Dermis microvascular lymphatic vessel endothelial cell (primary cell): ENCODE results near the gene MLLT1. TPM values are rescaled to one million over a fixed set of nuclear protein-coding genes. Genes with fewer than 3 reads are reported as not detected.

Source experiments
- DNase-seq, 2 donors: peaks; one replicate each; pipeline versions ENCODE4 v3.0.0 to v3.0.0-alpha.2; 2010; ENCODE audit warnings: low read depth in 2 of 2
- total RNA-seq: library from RNA; depleted of rRNA; stranded (reverse); fragments of >200 nt; gene quantifications from 2 replicates; pipeline ENCODE4 v1.2.1, GENCODE V29; 2014

The MLLT1 gene
- total RNA-seq, 1 donor from 2014 or later, result 3.5 TPM

DNA sequence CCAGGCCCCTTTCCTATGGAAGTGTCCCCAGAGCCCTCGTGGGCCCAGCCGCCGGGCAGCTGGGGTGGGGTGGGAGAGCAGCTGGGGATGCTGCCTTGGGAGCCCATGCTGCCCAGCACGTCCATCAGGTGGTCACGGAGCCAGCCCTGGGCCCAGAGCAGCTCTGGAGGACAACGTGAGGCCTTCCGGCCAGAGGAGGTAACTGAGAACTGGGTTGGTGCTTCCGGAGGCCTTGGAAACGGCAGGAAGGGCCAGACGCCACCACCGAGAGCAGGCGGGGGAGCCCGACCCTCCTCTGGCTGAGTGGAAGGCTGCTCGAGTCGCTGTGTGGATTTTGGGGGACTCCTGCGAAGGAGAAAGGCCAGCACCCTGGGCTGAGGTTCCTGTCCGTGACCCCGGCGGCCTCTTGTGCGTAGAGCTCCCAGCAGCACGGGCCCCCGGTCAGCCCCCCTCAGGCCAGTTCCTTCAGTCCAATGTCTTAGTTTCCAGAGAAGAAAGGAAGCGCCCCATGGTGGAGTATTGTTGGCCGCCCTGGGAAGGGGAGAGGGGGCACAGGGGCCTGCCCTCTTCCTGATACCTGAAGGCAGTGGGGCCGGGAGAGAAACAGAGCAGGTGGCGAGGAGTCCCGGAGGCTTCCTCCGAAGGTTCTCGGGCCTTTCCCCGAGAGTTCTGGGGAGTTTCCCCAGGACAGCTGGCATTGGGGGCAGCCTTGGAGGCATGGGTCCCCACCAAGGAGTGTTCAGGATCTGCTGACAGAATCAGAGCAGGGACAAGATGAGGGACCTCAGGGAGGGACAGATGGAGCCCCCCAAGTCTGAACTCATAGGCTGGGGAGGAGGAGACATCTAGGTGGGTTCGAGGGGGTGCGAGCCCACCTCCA is 68.8 kb downstream of the MLLT1 start:
- DNase-seq, result no peak

DNA sequence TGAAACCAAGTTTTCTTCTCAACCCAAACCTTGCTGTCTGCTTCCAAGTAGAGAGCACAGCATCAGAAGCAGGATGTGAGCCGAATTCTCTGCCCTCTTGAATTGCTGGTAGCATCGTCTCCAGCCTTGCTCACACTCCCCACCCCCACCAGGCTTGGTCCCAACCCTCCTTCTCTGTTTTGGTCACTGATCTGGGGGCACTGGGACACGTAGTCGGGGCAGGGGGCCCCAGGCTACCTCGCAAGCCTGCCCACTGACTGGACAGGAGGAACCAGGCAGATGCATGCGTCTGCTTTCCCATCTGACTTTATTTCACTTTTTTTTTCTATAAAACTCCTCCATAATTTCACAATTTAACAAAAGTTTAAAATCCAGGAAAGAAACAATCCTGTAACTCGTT is 69.7 kb downstream of the MLLT1 start:
- DNase-seq, result no peak

DNA sequence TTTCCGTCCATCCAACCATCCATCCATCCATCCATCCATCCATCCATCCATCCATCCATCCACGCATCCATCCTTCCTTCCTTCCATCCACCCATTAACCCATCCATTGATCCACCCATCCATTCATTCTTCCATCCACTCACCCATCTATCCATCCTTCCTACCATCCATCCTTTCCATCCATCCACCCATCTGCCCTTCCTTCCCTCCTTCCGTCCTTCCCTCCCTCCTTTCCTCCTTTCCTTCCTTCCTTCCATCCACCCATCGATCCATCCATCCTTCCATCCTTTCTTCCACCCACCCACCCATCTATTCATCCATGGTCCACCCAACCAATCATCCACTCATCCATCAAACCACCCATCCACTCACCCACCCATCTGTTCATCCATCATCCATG is 70.1 kb downstream of the MLLT1 start:
- DNase-seq, result no peak

DNA sequence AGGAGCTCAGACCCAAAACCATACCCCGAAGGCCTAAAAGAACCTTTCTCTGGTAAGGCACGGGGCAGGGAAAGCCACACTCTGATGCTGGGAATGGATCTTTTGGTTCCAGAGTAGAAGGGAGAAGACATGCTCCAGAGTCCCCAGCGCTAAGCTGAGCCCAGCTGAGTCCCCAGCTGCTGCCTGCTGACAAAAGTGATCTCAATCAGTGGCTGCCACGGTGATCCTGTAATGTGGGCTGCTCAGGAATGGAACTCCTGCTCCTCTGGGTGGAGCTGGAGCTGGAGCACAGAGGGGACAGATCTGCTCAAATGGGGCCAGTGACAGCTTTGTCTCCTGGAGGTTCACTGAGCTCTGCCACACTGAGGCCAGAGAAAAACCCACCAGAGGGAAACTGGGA is 70.5 kb downstream of the MLLT1 start:
- DNase-seq, result no peak

DNA sequence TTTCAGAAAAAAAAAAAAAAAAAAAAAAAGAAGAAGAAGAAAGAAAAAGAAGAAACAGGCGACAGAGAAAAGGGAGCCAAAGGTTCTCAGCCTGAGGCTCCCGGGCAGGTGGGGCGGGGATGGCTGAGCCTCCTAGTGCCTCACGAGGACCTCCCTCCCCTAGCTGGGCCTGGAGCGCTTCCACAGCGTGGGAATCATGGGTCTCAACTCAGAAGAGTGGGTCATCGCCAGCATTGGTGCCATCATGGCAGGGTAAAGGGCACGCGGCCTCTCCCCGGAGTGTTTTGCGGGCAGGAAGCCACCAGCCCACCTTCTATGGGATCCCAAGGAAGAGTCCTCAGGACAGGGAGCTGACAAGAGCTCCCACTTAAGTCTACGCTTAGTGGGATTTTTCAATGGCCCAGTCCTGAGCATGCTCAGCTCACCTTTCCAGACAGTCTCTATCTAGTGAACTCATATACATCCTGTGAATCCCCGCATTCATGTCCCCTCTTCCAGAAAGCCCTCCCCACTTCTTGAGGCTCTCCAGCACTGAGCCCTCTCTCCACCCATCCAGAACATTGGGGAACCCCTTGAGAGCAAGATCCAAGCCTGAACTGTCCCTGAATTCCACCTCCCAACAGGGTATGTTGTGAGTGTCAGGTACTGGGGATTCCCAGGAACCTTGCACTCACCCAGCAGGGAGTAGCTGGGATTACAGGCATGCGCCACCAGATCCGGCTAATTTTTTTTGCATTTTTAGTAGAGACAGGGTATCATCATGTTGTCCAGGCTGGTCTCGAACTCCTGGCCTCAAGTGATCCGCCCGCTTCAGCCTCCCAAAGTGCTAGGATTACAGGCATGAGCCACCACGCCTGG is 74.7 kb downstream of the MLLT1 start:
- no peak for DNase-seq

DNA sequence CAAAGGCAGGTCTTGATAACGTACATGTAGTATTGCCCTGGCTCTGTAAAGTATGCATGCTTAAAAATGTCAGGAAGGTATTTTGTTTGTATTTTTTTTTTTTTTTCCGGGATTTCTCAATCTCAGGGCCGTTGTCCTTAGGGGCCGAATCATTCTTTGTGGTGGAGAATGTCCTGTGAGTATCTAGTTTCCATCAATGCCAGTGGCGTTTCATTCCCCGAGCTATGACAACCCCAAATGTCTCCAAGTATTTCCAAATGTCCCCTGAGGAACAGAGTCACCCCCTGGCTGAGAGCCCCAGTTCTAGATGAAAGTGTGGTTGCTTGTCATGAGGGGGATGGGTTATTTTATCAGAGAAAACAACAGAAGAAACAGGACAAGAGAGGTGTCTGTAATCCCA is 75.6 kb downstream of the MLLT1 start:
- no peak for DNase-seq

DNA sequence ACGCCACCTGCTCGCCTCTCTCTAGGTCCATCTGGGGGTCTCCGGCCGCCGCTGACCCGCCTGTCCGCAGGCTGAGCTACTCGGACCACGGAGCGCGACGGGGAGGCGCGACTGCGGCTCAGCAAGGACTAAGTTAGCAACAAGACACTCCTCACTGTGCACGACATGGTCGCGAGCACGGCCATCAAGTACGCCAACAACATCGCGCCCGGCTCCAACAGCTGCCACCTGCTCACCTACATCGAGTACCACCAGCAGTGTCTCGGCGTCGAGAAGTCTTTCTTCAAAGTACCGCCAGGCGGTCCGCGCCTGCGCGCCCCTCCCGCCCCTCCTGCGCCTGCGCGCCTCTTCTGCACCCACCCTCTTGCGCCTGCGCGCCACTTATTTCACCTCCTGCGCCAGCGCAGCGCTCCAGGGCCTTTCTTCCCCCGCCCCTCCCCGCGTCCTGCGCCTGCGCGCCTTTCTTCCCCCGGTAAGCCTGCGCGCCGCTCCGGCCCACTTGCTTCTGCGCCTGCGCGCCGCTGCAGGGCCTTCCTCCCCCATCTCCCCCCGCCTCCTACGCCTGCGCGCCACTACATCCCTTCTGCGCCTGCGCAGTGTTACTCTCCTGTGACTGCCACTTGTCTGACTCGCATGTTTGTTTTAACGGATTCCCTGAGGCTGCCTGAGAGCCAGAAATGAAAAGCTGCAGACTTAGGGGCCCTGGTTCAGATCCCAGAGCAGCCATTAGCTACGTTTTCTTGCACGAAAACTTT is 80.4 kb downstream of the MLLT1 start:
- peak; percentile 96 to 98 for DNase-seq

DNA sequence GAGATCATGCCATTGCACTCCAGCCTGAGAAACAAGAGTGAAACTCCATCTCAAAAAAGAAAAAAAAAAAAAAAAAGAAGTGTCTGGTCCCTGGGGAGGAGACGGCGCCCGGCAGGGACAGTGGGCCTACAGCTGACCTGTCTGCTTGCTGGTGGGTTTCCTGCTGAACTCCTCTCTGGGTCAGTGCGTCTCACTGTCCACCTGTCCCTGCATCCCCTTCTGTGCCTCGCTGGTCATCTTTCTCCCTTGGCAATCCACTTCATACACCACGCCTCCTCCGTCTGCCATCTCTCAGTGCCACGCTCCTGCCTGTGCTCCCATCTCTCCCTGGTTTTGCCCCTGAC is 80.9 kb downstream of the MLLT1 start:
- DNase-seq, result no peak

DNA sequence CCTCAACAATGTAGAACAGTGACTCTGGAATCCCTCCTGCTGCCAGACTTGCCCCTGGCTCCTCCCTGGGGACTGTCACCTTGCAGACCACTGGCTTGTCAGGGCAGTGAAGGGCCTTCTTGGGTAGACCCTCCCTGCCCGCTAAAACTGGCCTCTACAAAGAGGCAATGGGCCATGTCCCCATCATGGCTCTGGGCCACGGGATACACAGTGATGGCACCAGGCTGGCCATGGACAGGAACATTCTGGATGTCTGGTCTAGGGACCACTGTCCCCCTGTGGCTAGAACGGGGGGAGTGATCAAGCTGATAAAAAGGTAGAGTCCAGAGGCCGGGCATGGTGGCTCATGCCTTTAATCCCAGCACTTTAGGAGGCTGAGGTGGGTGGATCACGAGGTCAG is 83.4 kb downstream of the MLLT1 start:
- DNase-seq, result no peak

DNA sequence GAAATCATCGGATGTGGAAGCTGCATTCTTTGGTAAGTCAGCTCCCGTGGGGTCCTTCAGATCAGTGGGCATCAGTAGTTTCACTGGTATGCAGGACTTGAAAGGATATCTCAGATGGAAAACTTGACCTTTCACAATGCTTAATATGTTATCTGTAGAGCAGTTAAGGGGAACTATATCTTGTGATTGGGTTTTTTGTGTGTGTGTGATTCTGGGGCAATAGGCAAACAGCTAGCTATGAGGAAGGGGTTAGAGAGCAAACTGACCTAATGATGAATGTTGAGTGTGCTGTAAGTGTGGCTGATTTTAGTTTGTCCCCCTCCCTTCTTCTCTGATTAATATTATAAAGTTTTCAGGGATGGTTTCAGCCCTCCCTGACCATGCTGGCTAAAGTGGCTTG is 91.0 kb downstream of the MLLT1 start:
- DNase-seq, result no peak

DNA sequence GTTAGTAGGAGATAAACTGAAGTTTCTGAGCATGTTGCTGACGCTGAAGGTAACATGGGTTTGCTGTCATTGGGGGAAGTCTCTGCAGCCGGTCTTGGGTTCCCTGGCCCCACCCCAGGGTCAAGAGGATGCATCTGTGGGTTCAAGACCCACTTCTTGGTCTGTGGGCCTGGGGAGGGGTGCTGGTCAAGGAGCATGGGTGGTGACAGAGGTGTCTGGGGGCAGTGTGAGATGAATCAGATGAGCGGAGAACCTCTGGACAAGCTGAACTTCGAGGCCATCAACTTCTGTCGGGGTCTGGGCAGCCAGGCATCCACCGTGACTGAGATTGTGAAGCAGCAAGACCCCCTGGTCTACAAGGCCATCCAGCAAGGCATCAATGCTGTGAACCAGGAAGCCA is 92.4 kb downstream of the MLLT1 start:
- DNase-seq, result no peak

DNA sequence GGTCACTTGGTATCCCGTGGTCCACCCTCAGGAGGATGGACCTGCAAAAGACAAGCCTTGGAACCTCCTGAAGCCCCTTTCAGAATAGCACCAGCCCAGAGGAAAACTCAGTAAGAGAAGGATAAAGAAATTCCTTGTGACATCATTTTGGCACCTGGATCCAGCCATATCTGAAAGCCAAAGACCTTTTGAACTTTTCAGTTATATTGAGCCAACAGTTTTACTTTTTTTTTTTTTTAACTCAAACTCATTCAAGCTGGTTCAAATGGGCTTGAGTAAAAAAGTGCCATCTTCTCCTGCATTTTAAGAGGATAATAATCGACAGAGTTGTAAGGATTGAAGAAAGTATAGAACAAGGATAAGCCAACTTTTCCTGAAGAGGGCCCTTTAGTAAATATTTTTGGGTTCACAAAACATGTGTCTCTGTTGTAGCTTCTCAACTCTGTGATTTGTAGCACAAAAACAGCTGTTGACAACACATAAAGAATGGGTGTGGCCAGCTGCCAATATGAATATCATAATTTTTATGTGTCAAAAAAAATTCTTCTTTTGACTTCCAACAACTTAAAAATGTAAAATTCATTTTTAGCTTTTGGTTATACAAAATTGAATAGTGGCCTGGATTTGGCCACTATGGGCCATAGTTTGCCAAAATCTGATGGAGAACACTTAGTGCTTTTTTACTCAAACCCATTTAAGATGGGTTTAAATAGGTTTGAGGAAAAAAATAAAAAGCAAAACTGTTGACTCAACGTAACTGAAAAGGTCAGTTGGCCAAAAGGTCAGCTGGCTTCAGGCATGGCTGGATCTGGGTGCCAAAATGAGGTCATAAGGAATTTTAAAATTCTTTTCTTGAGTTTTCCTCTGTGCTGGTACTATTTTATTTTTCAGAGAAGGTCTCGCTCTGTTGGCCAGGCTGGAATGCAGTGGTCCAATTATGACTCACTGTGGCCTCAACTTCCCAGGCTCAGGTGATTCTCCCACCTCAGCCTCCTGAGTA is 93.6 kb downstream of the MLLT1 start:
- no peak for DNase-seq

DNA sequence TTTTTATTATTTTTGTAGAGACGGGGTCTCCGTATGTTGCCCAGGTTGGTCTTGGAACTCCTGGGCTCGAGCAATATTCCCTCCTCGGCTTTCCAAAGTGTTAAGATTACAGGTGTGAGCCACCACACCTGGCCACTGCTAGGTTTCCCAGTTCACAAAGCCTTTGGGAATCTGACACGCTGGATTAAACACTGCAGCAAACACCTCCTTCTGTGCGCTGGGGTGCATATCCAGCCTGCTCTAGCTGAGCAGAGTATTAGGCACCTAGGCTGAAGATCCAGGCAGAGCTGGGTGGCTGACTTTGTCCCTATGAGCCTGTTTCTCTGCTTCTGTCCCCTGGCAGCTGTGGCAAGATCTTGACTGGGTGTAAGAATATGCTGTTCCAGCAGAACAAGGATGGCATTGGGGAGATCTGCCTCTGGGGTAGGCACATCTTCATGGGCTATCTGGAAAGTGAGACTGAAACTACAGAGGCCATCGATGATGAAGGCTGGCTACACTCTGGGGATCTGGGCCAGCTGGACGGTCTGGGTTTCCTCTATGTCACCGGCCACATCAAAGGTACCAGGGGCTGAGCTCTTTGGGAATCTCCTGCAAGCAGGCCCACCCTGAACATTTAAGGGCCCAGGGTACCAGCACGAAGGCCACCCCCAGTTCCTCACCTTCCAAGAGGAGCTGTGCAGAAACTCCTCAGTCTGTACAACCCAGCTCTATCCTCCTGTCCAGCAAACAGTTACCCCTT is 94.5 kb downstream of the MLLT1 start:
- no peak for DNase-seq

DNA sequence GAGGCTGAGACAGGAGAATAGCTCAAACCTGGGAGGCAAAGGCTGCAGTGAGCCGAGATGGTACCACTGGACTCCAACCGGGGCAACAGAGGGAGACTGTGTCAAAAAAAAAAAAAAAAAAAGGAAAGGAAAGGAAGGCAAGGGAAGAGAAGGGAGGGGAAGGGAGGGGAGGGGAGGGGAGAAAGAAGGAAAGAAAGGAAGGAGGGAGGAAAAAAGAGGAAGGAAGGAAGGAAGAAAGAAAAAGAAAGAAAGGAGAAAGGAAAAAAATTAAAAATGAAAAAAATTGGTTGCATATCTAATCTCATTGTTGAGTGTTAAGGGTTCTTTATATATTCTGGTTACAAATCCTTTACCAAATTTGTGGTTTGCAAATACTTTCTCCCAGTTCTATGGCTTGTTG is 98.7 kb downstream of the MLLT1 start:
- no peak for DNase-seq

DNA sequence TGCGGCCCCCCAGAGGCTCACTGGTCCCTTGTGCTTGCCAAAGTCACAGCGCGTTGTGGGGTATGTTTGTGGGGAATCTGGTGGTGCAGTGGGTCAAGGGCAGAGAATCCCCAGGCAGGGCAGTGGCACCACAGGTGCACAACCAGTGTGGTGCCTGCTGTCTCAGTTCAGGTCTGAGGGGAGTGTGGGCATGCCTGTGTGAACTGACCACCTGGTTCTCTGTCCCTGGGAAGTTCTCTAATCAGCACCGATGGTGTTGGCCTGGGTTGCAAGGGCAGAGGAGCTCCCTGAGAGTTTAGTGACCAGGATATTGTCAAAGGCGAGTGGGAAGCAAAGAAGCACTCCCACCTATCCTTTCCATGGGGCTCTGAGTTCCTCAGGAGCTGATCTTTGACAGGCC is 106.6 kb downstream of the MLLT1 start:
- no peak for DNase-seq

DNA sequence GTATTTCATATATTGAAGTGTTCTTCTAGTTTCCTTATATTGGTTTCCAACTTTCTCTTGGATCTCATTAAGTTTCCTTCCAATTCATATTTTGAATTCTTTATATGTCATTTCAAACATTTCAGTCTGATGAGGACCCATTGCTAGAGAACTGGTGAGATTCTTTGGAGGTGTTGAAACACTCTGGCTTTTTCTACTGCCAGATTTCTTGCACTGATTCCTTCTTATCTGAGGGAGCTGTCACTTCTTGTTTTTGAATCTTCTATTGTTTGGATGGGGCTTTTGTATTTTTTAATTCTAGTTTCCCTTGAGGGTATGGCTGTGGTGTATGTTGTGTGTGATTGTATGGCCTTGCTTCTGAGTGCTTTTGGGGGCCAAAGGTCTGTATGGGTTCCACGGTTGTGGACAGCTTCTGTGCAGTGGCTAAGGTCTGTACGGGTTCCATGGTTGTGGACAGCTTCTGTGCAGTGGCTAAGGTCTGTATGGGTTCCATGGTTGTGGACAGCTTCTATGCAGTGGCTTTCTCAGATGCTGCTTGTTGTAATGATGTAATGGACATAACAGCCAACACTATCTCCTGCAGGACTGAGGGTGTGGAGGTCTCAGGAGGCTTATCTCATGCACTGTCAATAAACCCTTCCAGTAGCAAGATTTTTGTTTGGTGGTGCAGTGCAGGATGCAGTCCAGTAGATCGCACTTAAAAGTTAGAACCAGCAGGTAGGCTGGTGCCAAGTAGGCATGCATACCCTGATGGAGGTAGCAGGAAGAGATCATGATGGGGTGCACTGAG is 107.5 kb downstream of the MLLT1 start:
- DNase-seq, result no peak

DNA sequence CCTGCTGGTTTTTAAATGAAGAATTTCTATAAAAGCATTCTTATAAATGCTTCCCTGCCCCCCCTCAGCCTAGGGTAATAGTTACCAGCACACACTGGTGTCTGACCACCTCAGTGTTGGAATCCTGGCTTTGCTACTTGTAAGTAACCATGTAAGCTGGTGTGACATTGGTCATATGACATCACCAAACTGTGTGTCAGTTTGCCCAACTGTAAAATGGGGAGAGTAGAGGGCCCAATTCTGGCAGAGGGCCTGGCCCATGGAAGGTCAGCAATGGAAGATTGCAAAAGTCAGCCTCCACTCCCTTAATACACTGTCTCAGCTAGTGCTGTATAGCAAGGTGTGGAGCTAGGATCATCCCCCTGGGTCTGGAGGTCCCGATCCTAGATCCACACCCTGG is 112.7 kb downstream of the MLLT1 start:
- DNase-seq, result no peak

DNA sequence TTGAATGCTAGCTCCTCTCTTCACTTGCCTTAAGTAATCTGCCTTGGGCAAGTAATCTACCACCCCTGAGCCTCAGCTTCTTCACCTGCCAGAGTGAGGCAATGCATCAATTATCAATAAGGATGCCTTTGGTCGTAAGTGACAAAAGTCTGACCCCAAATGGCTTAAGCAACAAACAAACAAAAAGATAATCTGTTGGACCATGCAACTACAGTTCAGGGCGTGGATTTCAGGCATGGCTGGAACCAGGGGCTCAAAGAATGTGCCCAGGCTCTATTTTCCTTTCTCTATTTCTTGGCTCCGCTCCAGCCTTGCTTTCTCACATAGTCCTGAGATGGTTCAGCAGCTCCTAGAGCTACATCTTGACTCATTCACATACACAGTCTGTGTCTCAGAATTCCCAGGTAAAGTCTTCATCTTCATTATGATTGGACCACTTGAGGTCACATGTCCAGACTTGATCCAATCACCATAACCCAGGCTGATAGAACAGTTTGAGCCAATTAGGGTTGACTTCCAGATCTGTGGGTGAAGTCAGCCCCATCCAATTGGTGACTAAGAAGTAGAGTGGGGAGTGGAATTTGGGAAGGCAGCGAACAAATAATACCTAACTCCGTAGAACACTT is 114.8 kb downstream of the MLLT1 start:
- no peak for DNase-seq
